ENCODE measurements around the gene MEX3A. TPM values are rescaled to one million over a fixed set of nuclear protein-coding genes. Genes with fewer than 3 reads are reported as not detected.
A peak's percentile ranks its signal among the peaks of the same experiment; 100 is the strongest.

Gene MEX3A
- total RNA-seq, 1 donor from 2014 or later: 0.52 TPM

- TF ChIP-seq CTCF (IDR thresholded peaks at IDR 0.05): no peak
- intact Hi-C loops (cut with DNase I): no loop called here
- H3K27ac ChIP-seq: peak overlapping the region; percentile 97
- no peak for DNase-seq
- H3K9me3 ChIP-seq: no peaks in the 10 kb centered on the region
- no peaks in the 10 kb centered on the region for H3K27me3 ChIP-seq
- no peak overlapping the region for H3K4me3 ChIP-seq
- H3K36me3 ChIP-seq: no peaks in the 10 kb centered on the region
- peaks cover 48% of the 10 kb centered on the region for H3K4me1 ChIP-seq
- ATAC-seq: no peak
These were observed 21.3 kb upstream of the MEX3A start for GRCh38 chr1:156103521-156103947.

- TF ChIP-seq CTCF (IDR thresholded peaks at IDR 0.05): no peak
- DNase-seq (no peak), ATAC-seq (peak; percentile 18)
- Histone ChIP-seq H3K4me3 (no peak overlapping the region), H3K4me1 (peaks cover 48% of the 10 kb centered on the region), H3K27me3 (no peaks in the 10 kb centered on the region), H3K9me3 (no peaks in the 10 kb centered on the region), H3K27ac (peak overlapping the region; percentile 97), H3K36me3 (no peaks in the 10 kb centered on the region)
- intact Hi-C loops (cut with DNase I): no loop called here
These were observed 20.6 kb upstream of the MEX3A start for GRCh38 chr1:156102633-156103511.

- no peaks in the 10 kb centered on the region for H3K27me3 ChIP-seq
- ATAC-seq: no peak
- no peak for DNase-seq
- H3K36me3 ChIP-seq: no peaks in the 10 kb centered on the region
- no peak for TF ChIP-seq CTCF (IDR thresholded peaks at IDR 0.05)
- no peak overlapping the region for H3K4me3 ChIP-seq
- peaks cover 49% of the 10 kb centered on the region for H3K4me1 ChIP-seq
- intact Hi-C loops (cut with DNase I): no loop called here
- H3K9me3 ChIP-seq: no peaks in the 10 kb centered on the region
- H3K27ac ChIP-seq: no peak overlapping the region
These were observed 19.6 kb upstream of the MEX3A start for GRCh38 chr1:156101880-156102279.

GRCh38 chr1:156100205-156100995 is 18.1 kb upstream of the MEX3A start:
- TF ChIP-seq CTCF (IDR thresholded peaks at IDR 0.05): no peak

GRCh38 chr1:156099282-156099681 is 17.0 kb upstream of the MEX3A start:
- TF ChIP-seq CTCF (IDR thresholded peaks at IDR 0.05): no peak
- intact Hi-C loops (cut with DNase I): loop anchor here (5.0 kb wide), 1 partner anchor 33 kb away; no protein-coding TSS in a partner anchor
- no peak overlapping the region for H3K27ac ChIP-seq
- ATAC-seq (no peak), DNase-seq (no peak)
- no peaks in the 10 kb centered on the region for H3K27me3 ChIP-seq
- no peaks in the 10 kb centered on the region for H3K9me3 ChIP-seq
- H3K36me3 ChIP-seq: no peaks in the 10 kb centered on the region
- H3K4me3 ChIP-seq: no peak overlapping the region
- H3K4me1 ChIP-seq: peaks cover 32% of the 10 kb centered on the region

More at GRCh38 chr1:156100205-156100995, 18.1 kb upstream of the MEX3A start:
- Histone ChIP-seq H3K4me1 (peaks cover 43% of the 10 kb centered on the region), H3K9me3 (no peaks in the 10 kb centered on the region), H3K27ac (no peak overlapping the region), H3K4me3 (no peak overlapping the region), H3K36me3 (no peaks in the 10 kb centered on the region), H3K27me3 (no peaks in the 10 kb centered on the region)
- DNase-seq (no peak), ATAC-seq (no peak)
- intact Hi-C loops (cut with DNase I): no loop called here
